Panc1 (cell line): ENCODE measurements around the gene PRKAG2. TPM values are rescaled to one million over a fixed set of nuclear protein-coding genes. Genes with fewer than 3 reads are reported as not detected.

Experiments used
- ATAC-seq: fragments of 200-7000 bp; cut with Tn5 transposase; 2 replicates; pipeline ENCODE4 v1.9.1; 2020; ENCODE audit warnings: mild to moderate bottlenecking, moderate library complexity
- BruUV-seq: library from RNA; stranded (reverse); fragments of 400-500 nt; replicated peaks from 2 replicates; lab custom pipeline; 2021; lab: Mats Ljungman, UMichigan
- CTCF ChIA-PET: fragments of 300-600 bp; sonication (Branson Sonifier 250); formaldehyde crosslinking; loops from one replicate; lab custom pipeline; 2022; ENCODE audit warnings: antibody characterized with exemption; lab: Charles Lee
- POLR2A ChIA-PET: fragments of 300-600 bp; sonication (Branson Sonifier 250); formaldehyde crosslinking; loops from one replicate; lab custom pipeline; 2022; ENCODE audit warnings: antibody characterized with exemption; lab: Charles Lee
- DNase-seq: peaks from one replicate; pipeline ENCODE4 v3.0.0-alpha.2; 2010; ENCODE audit warnings: low read depth, low spot score
- H3K27ac ChIP-seq: 2 replicates; pipeline ENCODE4 v1.5.1; 2011; ENCODE audit warnings: mild to moderate bottlenecking, low read length, inconsistent platforms
- H3K27me3 ChIP-seq: fragments of 200-500 bp; sonication (Bioruptor generic); 2 replicates; pipeline ENCODE4 v1.6.0; 2014; ENCODE audit warnings: low read length, inconsistent platforms; ENCODE audit not compliant: control insufficient read depth, insufficient read depth
- H3K36me3 ChIP-seq: fragments of 200-500 bp; sonication (Bioruptor generic); 2 replicates; pipeline ENCODE4 v1.5.1; 2014; ENCODE audit warnings: inconsistent platforms, mild to moderate bottlenecking, low read length, moderate library complexity; ENCODE audit not compliant: control insufficient read depth, insufficient read depth
- H3K4me1 ChIP-seq: 2 replicates; pipeline ENCODE4 v1.5.1; 2011; ENCODE audit warnings: inconsistent platforms, mild to moderate bottlenecking, low read length, moderate library complexity; ENCODE audit not compliant: control insufficient read depth, insufficient read depth
- H3K4me3 ChIP-seq, 2 experiments: 2 replicates each; pipeline ENCODE4 v1.5.1; 2011 to 2012; ENCODE audit warnings: low read depth in 2 of 2, low read length in 2 of 2, mild to moderate bottlenecking in 2 of 2, inconsistent platforms in 1 of 2, moderate library complexity in 1 of 2
- H3K9me3 ChIP-seq: fragments of 200-500 bp; sonication (Bioruptor generic); 2 replicates; pipeline ENCODE4 v1.5.1; 2014; ENCODE audit warnings: low read depth, mild to moderate bottlenecking, inconsistent platforms, low read length, moderate library complexity; ENCODE audit not compliant: control insufficient read depth, insufficient read depth
- CTCF ChIP-seq: fragments of 450-650 bp; IDR thresholded peaks from 2 replicates; pipeline ENCODE4 v1.5.1; 2017; ENCODE audit warnings: mild to moderate bottlenecking
- POLR2AphosphoS5 ChIP-seq: IDR thresholded peaks from 2 replicates; pipeline ENCODE4 v1.6.1; 2012; ENCODE audit warnings: mild to moderate bottlenecking, low read depth, low read length, moderate library complexity
- SIN3A ChIP-seq: IDR thresholded peaks from 2 replicates; pipeline ENCODE4 v1.6.1; 2012; ENCODE audit warnings: low read depth, mild to moderate bottlenecking, low read length, moderate library complexity, borderline replicate concordance; ENCODE audit not compliant: insufficient read depth
- TCF7L2 ChIP-seq: IDR thresholded peaks from 2 replicates; pipeline ENCODE4 v1.6.1; 2011; ENCODE audit warnings: mild to moderate bottlenecking, low read depth, low read length, inconsistent platforms
- in situ Hi-C: cut with HindIII; loops from 2 replicates; pipeline ENCODE4 v1.10.0; 2016; ENCODE audit warnings: low sequenced_read_pairs, low pct_unique_long_range_greater_than_20kb
- intact Hi-C: fragments of 100-400 bp; cut with micrococcal nuclease; formaldehyde crosslinking; loops from one replicate; pipeline ENCODE4 v1.10.0; 2022; ENCODE audit not compliant: unreplicated experiment
- total RNA-seq: library from RNA; stranded (reverse); gene quantifications from one replicate; pipeline ENCODE4 v1.2.1, GENCODE V29; 2021; ENCODE audit not compliant: unreplicated experiment
- TF ChIP-seq, protein P1 (sequence below), 2 experiments: IDR thresholded peaks; 2 replicates each; pipeline ENCODE4 v1.6.1; 2011 to 2012; ENCODE audit warnings: low read depth in 2 of 2, control low read depth in 1 of 2, low read length in 1 of 2, mild to moderate bottlenecking in 1 of 2, moderate library complexity in 1 of 2; ENCODE audit not compliant: insufficient read depth in 1 of 2

Gene PRKAG2
- total RNA-seq, 1 experiment from 2014 or later: 71.6 TPM

GRCh38 chr7:151592330-151592729 lies 284.6 kb downstream of the PRKAG2 start:
- ChIA-PET POLR2A (interaction anchor here (0.6 kb wide), 1 partner anchor 49 kb away, joined by 3 read pairs; no protein-coding TSS in a partner anchor), CTCF (no interaction called here)
- Histone ChIP-seq H3K36me3 (peaks cover 5% of the 10 kb centered on the region), H3K4me3 (no peak overlapping the region), H3K9me3 (no peaks in the 10 kb centered on the region), H3K27ac (no peak overlapping the region; the same call in 1 of the 2 replicates), H3K4me1 (peaks cover 14% of the 10 kb centered on the region), H3K27me3 (no peaks in the 10 kb centered on the region)
- intact Hi-C loops: no loop called here
- BruUV-seq: no TSS peak
- in situ Hi-C loops: no loop called here
- TF ChIP-seq POLR2AphosphoS5: no peak
- TF ChIP-seq, protein P1, sequence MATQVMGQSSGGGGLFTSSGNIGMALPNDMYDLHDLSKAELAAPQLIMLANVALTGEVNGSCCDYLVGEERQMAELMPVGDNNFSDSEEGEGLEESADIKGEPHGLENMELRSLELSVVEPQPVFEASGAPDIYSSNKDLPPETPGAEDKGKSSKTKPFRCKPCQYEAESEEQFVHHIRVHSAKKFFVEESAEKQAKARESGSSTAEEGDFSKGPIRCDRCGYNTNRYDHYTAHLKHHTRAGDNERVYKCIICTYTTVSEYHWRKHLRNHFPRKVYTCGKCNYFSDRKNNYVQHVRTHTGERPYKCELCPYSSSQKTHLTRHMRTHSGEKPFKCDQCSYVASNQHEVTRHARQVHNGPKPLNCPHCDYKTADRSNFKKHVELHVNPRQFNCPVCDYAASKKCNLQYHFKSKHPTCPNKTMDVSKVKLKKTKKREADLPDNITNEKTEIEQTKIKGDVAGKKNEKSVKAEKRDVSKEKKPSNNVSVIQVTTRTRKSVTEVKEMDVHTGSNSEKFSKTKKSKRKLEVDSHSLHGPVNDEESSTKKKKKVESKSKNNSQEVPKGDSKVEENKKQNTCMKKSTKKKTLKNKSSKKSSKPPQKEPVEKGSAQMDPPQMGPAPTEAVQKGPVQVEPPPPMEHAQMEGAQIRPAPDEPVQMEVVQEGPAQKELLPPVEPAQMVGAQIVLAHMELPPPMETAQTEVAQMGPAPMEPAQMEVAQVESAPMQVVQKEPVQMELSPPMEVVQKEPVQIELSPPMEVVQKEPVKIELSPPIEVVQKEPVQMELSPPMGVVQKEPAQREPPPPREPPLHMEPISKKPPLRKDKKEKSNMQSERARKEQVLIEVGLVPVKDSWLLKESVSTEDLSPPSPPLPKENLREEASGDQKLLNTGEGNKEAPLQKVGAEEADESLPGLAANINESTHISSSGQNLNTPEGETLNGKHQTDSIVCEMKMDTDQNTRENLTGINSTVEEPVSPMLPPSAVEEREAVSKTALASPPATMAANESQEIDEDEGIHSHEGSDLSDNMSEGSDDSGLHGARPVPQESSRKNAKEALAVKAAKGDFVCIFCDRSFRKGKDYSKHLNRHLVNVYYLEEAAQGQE (IDR thresholded peaks at IDR 0.05; ENCODE audit: insufficient read depth in 1 of 2, low read depth in 2 of 2, low read length in 1 of 2): no peak
- no peak for TF ChIP-seq TCF7L2
- no peak for TF ChIP-seq CTCF
- TF ChIP-seq SIN3A: no peak
- no peak for DNase-seq
- no peak for ATAC-seq

DNA sequence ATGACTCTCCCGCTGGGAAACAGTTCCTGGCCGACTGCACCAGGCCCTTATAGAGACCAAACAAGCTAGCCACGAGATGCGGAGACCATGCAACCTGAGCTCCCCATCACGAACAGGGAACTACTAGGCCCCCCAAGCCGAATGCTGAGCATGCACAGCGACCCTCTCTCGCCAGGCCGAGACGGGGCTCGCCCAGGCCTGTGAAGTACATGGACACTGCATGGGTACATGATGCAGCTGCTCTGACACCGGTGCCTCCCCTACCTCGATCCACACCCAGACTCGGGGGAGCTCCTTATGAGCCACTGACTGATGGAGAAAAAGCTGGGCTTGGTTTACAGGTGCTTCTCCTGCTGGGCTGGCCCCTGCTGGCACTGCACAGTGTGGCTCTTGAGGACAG lies 285.0 kb downstream of the PRKAG2 start:
- ChIA-PET POLR2A (no interaction called here), CTCF (no interaction called here)
- in situ Hi-C loops: no loop called here
- no TSS peak for BruUV-seq
- Histone ChIP-seq H3K27ac (no peak overlapping the region), H3K27me3 (no peaks in the 10 kb centered on the region), H3K4me3 (no peak overlapping the region), H3K36me3 (peaks cover 5% of the 10 kb centered on the region), H3K9me3 (no peaks in the 10 kb centered on the region), H3K4me1 (peaks cover 14% of the 10 kb centered on the region)
- ATAC-seq (no peak), DNase-seq (no peak)
- TF ChIP-seq, protein P1 (IDR thresholded peaks at IDR 0.05; ENCODE audit: insufficient read depth in 1 of 2, low read depth in 2 of 2, low read length in 1 of 2): no peak
- no peak for TF ChIP-seq POLR2AphosphoS5
- TF ChIP-seq CTCF: no peak
- no peak for TF ChIP-seq TCF7L2
- TF ChIP-seq SIN3A: no peak
- intact Hi-C loops: no loop called here
